GM21737 (cell line): Measurements from ENCODE around the gene URI1.

ENCODE experiments used
- ATAC-seq: cut with Tn5 transposase; IDR thresholded peaks from one replicate; pipeline ENCODE4 v1.9.1; 2021; ENCODE audit warnings: mild to moderate bottlenecking, moderate library complexity; ENCODE audit not compliant: unreplicated experiment

Gene URI1

GRCh38 chr19:30052122-30053075 lies 110.4 kb downstream of the URI1 start:
- ATAC-seq: no peak

GRCh38 chr19:30053558-30053957 lies 111.5 kb downstream of the URI1 start:
- no peak for ATAC-seq

- no peak for ATAC-seq
Measured at GRCh38 chr19:30054210-30054609, 112.2 kb downstream of the URI1 start.

GRCh38 chr19:30056580-30056979 lies 114.5 kb downstream of the URI1 start:
- no peak for ATAC-seq

- no peak for ATAC-seq
Measured at GRCh38 chr19:30059741-30060457, 117.9 kb downstream of the URI1 start.

- no peak for ATAC-seq
Measured at GRCh38 chr19:30060531-30061222, 118.6 kb downstream of the URI1 start.

- no peak for ATAC-seq
Measured at GRCh38 chr19:30061223-30062064, 119.4 kb downstream of the URI1 start.

- ATAC-seq: no peak
Measured at GRCh38 chr19:30062065-30062906, 120.2 kb downstream of the URI1 start.

GRCh38 chr19:30062907-30063649 lies 121.0 kb downstream of the URI1 start:
- ATAC-seq: no peak

GRCh38 chr19:30063650-30064347 lies 121.8 kb downstream of the URI1 start:
- no peak for ATAC-seq

GRCh38 chr19:30064348-30064699 lies 122.3 kb downstream of the URI1 start:
- ATAC-seq: no peak

GRCh38 chr19:30064771-30065494 lies 122.9 kb downstream of the URI1 start:
- ATAC-seq: no peak

GRCh38 chr19:30065680-30066606 lies 123.9 kb downstream of the URI1 start:
- ATAC-seq: no peak
